ENCODE data around the gene KCNK7. TPM values are rescaled to one million over a fixed set of nuclear protein-coding genes. Genes with fewer than 3 reads are reported as not detected.

Gene KCNK7
- total RNA-seq, 1 experiment from 2014 or later = not detected

GRCh38 chr11:65611758-65612603 lies 16.4 kb upstream of the KCNK7 start:
- DNase-seq (ENCODE audit: low spot score) = no peak

- no peak for DNase-seq (ENCODE audit: low spot score)
Measured at GRCh38 chr11:65611028-65611757, 15.6 kb upstream of the KCNK7 start.

- DNase-seq (ENCODE audit: low spot score) = no peak
Measured at GRCh38 chr11:65610404-65610803, 14.8 kb upstream of the KCNK7 start.

GRCh38 chr11:65609665-65610064 lies 14.1 kb upstream of the KCNK7 start:
- no peak for DNase-seq (ENCODE audit: low spot score)

GRCh38 chr11:65609229-65609628 lies 13.6 kb upstream of the KCNK7 start:
- no peak for DNase-seq (ENCODE audit: low spot score)

- no peak for DNase-seq (ENCODE audit: low spot score)
Measured at GRCh38 chr11:65607614-65608426, 12.2 kb upstream of the KCNK7 start.

- no peak for DNase-seq (ENCODE audit: low spot score)
Measured at GRCh38 chr11:65606876-65607613, 11.4 kb upstream of the KCNK7 start.

- no peak for DNase-seq (ENCODE audit: low spot score)
Measured at GRCh38 chr11:65604258-65604657, 8.7 kb upstream of the KCNK7 start.

- DNase-seq (ENCODE audit: low spot score) = no peak
Measured at GRCh38 chr11:65599955-65600246, 4.3 kb upstream of the KCNK7 start.

GRCh38 chr11:65599216-65599954 lies 3.8 kb upstream of the KCNK7 start:
- no peak for DNase-seq (ENCODE audit: low spot score)

- DNase-seq (ENCODE audit: low spot score) = no peak
Measured at GRCh38 chr11:65598258-65598699, 2.7 kb upstream of the KCNK7 start.

GRCh38 chr11:65596520-65596919 lies 920 bp upstream of the KCNK7 start:
- no peak for DNase-seq (ENCODE audit: low spot score)

- no peak for DNase-seq (ENCODE audit: low spot score)
Measured at GRCh38 chr11:65595131-65595530, 469 bp downstream of the KCNK7 start.

- DNase-seq (ENCODE audit: low spot score) = no peak
Measured at GRCh38 chr11:65593518-65594414, 1.8 kb downstream of the KCNK7 start.

- no peak for DNase-seq (ENCODE audit: low spot score)
Measured at GRCh38 chr11:65592858-65593517, 2.6 kb downstream of the KCNK7 start.

- no peak for DNase-seq (ENCODE audit: low spot score)
Measured at GRCh38 chr11:65591939-65592857, 3.4 kb downstream of the KCNK7 start.

- no peak for DNase-seq (ENCODE audit: low spot score)
Measured at GRCh38 chr11:65590240-65590738, 5.3 kb downstream of the KCNK7 start.

All from H4 (cell line).